GM12878 (cell line): ENCODE data around the gene TAF11L3. TPM values are rescaled to one million over a fixed set of nuclear protein-coding genes. Genes with fewer than 3 reads are reported as not detected.

Experiments used
- ATAC-seq: fragments of 200-7000 bp; cut with Tn5 transposase; 3 replicates; pipeline ENCODE4 v1.9.1; 2020; ENCODE audit warnings: mild to moderate bottlenecking, moderate library complexity
- BruUV-seq: library from RNA; stranded (reverse); fragments of 400-500 nt; replicated peaks from 2 replicates; lab custom pipeline; 2021; lab: Mats Ljungman, UMichigan
- CTCF ChIA-PET: fragments of 300-600 bp; sonication (Branson Sonifier 250); formaldehyde crosslinking; extraction: SDS; loops from one replicate; lab custom pipeline; 2021; ENCODE audit warnings: inconsistent platforms; lab: Yijun Ruan, JAX
- POLR2A ChIA-PET: fragments of 350-600 bp; formaldehyde crosslinking; extraction: SDS; loops from one replicate; lab custom pipeline; 2021; ENCODE audit warnings: inconsistent platforms; lab: Charles Lee
- RAD21 ChIA-PET: fragments of 300-600 bp; sonication (Branson Sonifier 250); formaldehyde crosslinking; loops from one replicate; lab custom pipeline; 2023; ENCODE audit warnings: antibody characterized with exemption; ENCODE audit not compliant: unreplicated experiment; lab: Charles Lee
- SMC1A ChIA-PET: fragments of 300-600 bp; sonication (Branson Sonifier 250); formaldehyde crosslinking; loops from one replicate; lab custom pipeline; 2023; ENCODE audit not compliant: unreplicated experiment, uncharacterized antibody; lab: Charles Lee
- DNase-seq: peaks from one replicate; pipeline ENCODE4 v3.0.0-alpha.2; 2011; ENCODE audit warnings: low read depth, low spot score
- FAIRE-seq: peaks from 3 replicates; lab custom pipeline; 2011; peaks lifted over from hg19 to GRCh38; lab: Jason Lieb, UNC
- H2AFZ ChIP-seq: 2 replicates; pipeline ENCODE4 v1.6.0; 2011; ENCODE audit warnings: low read depth, low read length, control low read depth; ENCODE audit not compliant: control insufficient read depth
- H3K27ac ChIP-seq: 2 replicates; pipeline ENCODE4 v1.5.1; 2011; ENCODE audit warnings: control low read depth; ENCODE audit not compliant: control insufficient read depth, insufficient read depth
- H3K27me3 ChIP-seq, 2 experiments: replicated peaks in 1 of 2; 2 replicates each; pipeline versions ENCODE4 v1.6.0 to v1.6.1; 2011; ENCODE audit warnings: low read length in 1 of 2; ENCODE audit not compliant: control insufficient read depth in 2 of 2, insufficient read depth in 2 of 2
- H3K36me3 ChIP-seq, 2 experiments: 2 replicates each; pipeline ENCODE4 v1.5.1; 2011; ENCODE audit warnings: low read length in 1 of 2; ENCODE audit not compliant: control insufficient read depth in 2 of 2, insufficient read depth in 2 of 2
- H3K4me1 ChIP-seq: 2 replicates; pipeline ENCODE4 v1.6.1; 2011; ENCODE audit warnings: mild to moderate bottlenecking, low read length, moderate library complexity, mixed read lengths; ENCODE audit not compliant: control insufficient read depth, insufficient read depth
- H3K4me2 ChIP-seq: 2 replicates; pipeline ENCODE4 v1.6.0; 2011; ENCODE audit warnings: control low read depth; ENCODE audit not compliant: control insufficient read depth, insufficient read depth
- H3K4me3 ChIP-seq: fragments of 200-600 bp; sonication (generic); 2 replicates; pipeline ENCODE4 v1.5.1; 2016
- H3K79me2 ChIP-seq: 2 replicates; pipeline ENCODE4 v1.6.0; 2011; ENCODE audit warnings: low read length; ENCODE audit not compliant: control insufficient read depth, insufficient read depth
- H3K9ac ChIP-seq: 2 replicates; pipeline ENCODE4 v1.8.0; 2011; ENCODE audit warnings: low read length, control low read depth, mixed read lengths; ENCODE audit not compliant: control insufficient read depth, insufficient read depth
- H3K9me3 ChIP-seq: replicated peaks from 3 replicates; pipeline ENCODE4 v1.5.1; 2011; ENCODE audit warnings: mild to moderate bottlenecking, low read length; ENCODE audit not compliant: control insufficient read depth, insufficient read depth
- H4K20me1 ChIP-seq: 2 replicates; pipeline ENCODE4 v1.6.0; 2011; ENCODE audit not compliant: control insufficient read depth, insufficient read depth
- BHLHE40 ChIP-seq, 2 experiments: fragments of 450-650 bp in 1 of 2; IDR thresholded peaks; 2 replicates each; pipeline ENCODE4 v1.6.1; 2011 to 2017; ENCODE audit warnings: low read depth in 2 of 2, borderline replicate concordance in 1 of 2, improper control_type of control experiment in 1 of 2, low read length in 1 of 2, mild to moderate bottlenecking in 1 of 2
- BMI1 ChIP-seq: fragments of 450-650 bp; IDR thresholded peaks from 2 replicates; pipeline ENCODE4 v1.6.1; 2016; ENCODE audit warnings: mild to moderate bottlenecking, moderate library complexity, borderline replicate concordance
- NR2F1 ChIP-seq: fragments of 450-650 bp; conservative IDR thresholded peaks from 2 replicates; pipeline ENCODE4 v1.6.1; 2017; ENCODE audit warnings: mild to moderate bottlenecking
- RBBP5 ChIP-seq: fragments of 200-600 bp; sonication (generic); conservative IDR thresholded peaks from 2 replicates; pipeline ENCODE4 v1.6.1; 2016
- SIX5 ChIP-seq: IDR thresholded peaks from 2 replicates; pipeline ENCODE4 v1.6.1; 2011; ENCODE audit warnings: mild to moderate bottlenecking, low read depth, low read length, moderate library complexity; ENCODE audit not compliant: severe bottlenecking
- WGBS: methylation state at CpG from one replicate; pipeline ENCODE4 v1.1.6; 2016; ENCODE audit warnings: low lambda C conversion rate; ENCODE audit not compliant: insufficient replicate concordance, insufficient coverage; ENCODE audit errors: missing lambda C conversion rate; 5-methylcytosine and 5-hydroxymethylcytosine counted together
- in situ Hi-C: fragments of 300-500 bp; cut with MboI; formaldehyde crosslinking; loops from 9 replicates; pipeline ENCODE4 v1.14.3; 2018; ENCODE audit warnings: mixed read lengths
- intact Hi-C: fragments of 100-400 bp; cut with micrococcal nuclease; formaldehyde crosslinking; loops from one replicate; pipeline ENCODE4 v1.14.2; 2022; ENCODE audit not compliant: unreplicated experiment
- polyA plus RNA-seq, 11 experiments: library from polyadenylated mRNA; depleted of rRNA in 4 of 11; unstranded in 6 of 11; stranded (reverse) in 5 of 11; fragments of >200 nt; fragmentation: Nextera tagmentation in 4 of 11; fragmentation: Illumina TruSeq in 1 of 11; extraction: Ambion mirVana in 4 of 11; extraction: Trizol in 1 of 11; gene quantifications; 1 replicate in 1 of 11; 2 replicates in 10 of 11; pipeline versions ENCODE4 v1.2.1 to v1.2.3, GENCODE V29; 2011 to 2016; ENCODE audit warnings: inconsistent platforms in 2 of 11, missing spikeins in 2 of 11, low read depth in 1 of 11
- total RNA-seq, 4 experiments: library from RNA; depleted of rRNA in 3 of 4; stranded (reverse); fragments of >200 nt in 3 of 4; fragmentation: Illumina TruSeq in 1 of 4; extraction: Trizol in 1 of 4; gene quantifications; 2 replicates each; pipeline versions ENCODE4 v1.2.1 to v1.2.3, GENCODE V29; 2013 to 2021
- TF ChIP-seq, protein P1 (sequence below): fragments of 450-650 bp; formaldehyde crosslinking; IDR thresholded peaks from 2 replicates; pipeline ENCODE4 v1.4.0; 2020; ENCODE audit warnings: mild to moderate bottlenecking, moderate library complexity
- TF ChIP-seq, protein P2 (sequence below): fragments of 450-650 bp; formaldehyde crosslinking; IDR thresholded peaks from 2 replicates; pipeline ENCODE4 v1.5.0; 2022; ENCODE audit warnings: mild to moderate bottlenecking, missing genetic modification characterization

The TAF11L3 gene
- total and polyA plus RNA-seq, 10 of the 15 experiments (the other 5 are each of a cell fraction or from before 2014, with no cell fraction given) = not detected

- no peaks in the 10 kb centered on the region for H3K79me2 ChIP-seq
- no peak overlapping the region for H3K9ac ChIP-seq
- no peaks in the 10 kb centered on the region for H3K4me1 ChIP-seq
- 33% methylated on average over 3 of the region's 3 CpGs for whole genome bisulfite sequencing
- no peaks in the 10 kb centered on the region; the same call in 2 of the 3 replicates for H3K9me3 ChIP-seq
- in situ Hi-C loops = no loop called here
- H3K27me3 ChIP-seq = no peaks in the 10 kb centered on the region
- FAIRE-seq (no peak), ATAC-seq (no peak), DNase-seq (no peak)
- H2AFZ ChIP-seq = no peak overlapping the region
- H3K4me3 ChIP-seq = no peak overlapping the region
- no peaks in the 10 kb centered on the region for H3K36me3 ChIP-seq
- intact Hi-C loops = no loop called here
- no peaks in the 10 kb centered on the region for H4K20me1 ChIP-seq
- ChIA-PET RAD21 (no interaction called here), CTCF (no interaction called here), SMC1A (no interaction called here), POLR2A (no interaction called here)
- H3K4me2 ChIP-seq = no peak overlapping the region
- TF ChIP-seq BHLHE40 (IDR thresholded peaks at IDR 0.05; ENCODE audit: borderline replicate concordance in 1 of 2, low read depth in 2 of 2, low read length in 1 of 2) = no peak
- no peak for TF ChIP-seq NR2F1
- no peak for TF ChIP-seq BMI1
- TF ChIP-seq, protein P1, sequence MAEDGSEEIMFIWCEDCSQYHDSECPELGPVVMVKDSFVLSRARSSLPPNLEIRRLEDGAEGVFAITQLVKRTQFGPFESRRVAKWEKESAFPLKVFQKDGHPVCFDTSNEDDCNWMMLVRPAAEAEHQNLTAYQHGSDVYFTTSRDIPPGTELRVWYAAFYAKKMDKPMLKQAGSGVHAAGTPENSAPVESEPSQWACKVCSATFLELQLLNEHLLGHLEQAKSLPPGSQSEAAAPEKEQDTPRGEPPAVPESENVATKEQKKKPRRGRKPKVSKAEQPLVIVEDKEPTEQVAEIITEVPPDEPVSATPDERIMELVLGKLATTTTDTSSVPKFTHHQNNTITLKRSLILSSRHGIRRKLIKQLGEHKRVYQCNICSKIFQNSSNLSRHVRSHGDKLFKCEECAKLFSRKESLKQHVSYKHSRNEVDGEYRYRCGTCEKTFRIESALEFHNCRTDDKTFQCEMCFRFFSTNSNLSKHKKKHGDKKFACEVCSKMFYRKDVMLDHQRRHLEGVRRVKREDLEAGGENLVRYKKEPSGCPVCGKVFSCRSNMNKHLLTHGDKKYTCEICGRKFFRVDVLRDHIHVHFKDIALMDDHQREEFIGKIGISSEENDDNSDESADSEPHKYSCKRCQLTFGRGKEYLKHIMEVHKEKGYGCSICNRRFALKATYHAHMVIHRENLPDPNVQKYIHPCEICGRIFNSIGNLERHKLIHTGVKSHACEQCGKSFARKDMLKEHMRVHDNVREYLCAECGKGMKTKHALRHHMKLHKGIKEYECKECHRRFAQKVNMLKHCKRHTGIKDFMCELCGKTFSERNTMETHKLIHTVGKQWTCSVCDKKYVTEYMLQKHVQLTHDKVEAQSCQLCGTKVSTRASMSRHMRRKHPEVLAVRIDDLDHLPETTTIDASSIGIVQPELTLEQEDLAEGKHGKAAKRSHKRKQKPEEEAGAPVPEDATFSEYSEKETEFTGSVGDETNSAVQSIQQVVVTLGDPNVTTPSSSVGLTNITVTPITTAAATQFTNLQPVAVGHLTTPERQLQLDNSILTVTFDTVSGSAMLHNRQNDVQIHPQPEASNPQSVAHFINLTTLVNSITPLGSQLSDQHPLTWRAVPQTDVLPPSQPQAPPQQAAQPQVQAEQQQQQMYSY = no peak
- no peak for TF ChIP-seq RBBP5
- TF ChIP-seq, protein P2, sequence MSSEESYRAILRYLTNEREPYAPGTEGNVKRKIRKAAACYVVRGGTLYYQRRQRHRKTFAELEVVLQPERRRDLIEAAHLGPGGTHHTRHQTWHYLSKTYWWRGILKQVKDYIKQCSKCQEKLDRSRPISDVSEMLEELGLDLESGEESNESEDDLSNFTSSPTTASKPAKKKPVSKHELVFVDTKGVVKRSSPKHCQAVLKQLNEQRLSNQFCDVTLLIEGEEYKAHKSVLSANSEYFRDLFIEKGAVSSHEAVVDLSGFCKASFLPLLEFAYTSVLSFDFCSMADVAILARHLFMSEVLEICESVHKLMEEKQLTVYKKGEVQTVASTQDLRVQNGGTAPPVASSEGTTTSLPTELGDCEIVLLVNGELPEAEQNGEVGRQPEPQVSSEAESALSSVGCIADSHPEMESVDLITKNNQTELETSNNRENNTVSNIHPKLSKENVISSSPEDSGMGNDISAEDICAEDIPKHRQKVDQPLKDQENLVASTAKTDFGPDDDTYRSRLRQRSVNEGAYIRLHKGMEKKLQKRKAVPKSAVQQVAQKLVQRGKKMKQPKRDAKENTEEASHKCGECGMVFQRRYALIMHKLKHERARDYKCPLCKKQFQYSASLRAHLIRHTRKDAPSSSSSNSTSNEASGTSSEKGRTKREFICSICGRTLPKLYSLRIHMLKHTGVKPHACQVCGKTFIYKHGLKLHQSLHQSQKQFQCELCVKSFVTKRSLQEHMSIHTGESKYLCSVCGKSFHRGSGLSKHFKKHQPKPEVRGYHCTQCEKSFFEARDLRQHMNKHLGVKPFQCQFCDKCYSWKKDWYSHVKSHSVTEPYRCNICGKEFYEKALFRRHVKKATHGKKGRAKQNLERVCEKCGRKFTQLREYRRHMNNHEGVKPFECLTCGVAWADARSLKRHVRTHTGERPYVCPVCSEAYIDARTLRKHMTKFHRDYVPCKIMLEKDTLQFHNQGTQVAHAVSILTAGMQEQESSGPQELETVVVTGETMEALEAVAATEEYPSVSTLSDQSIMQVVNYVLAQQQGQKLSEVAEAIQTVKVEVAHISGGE (CRISPR knock-in tag) = no peak
- TF ChIP-seq SIX5 = no peak
- no TSS peak for BruUV-seq
- H3K27ac ChIP-seq = no peak overlapping the region
Observed at GRCh38 chr5:17492770-17493169, 25.4 kb upstream of the TAF11L3 start.
